Measurements from ENCODE around the gene HIF1AN. TPM values are rescaled to one million over a fixed set of nuclear protein-coding genes. Genes with fewer than 3 reads are reported as not detected.

The HIF1AN gene
- total RNA-seq, 3 donors from 2014 or later (not counting 1 experiment from before 2014, with no cell fraction given), result 52.0 to 66.4 (median 58.7) TPM

- Histone ChIP-seq H3K36me3 (ENCODE audit: control insufficient read depth, insufficient read depth, low read length) (peaks cover 13% of the 10 kb centered on the region), H3K4me3 (ENCODE audit: low read length) (no peak overlapping the region), H3K27me3 (ENCODE audit: control insufficient read depth, insufficient read depth, low read length) (peaks cover 7% of the 10 kb centered on the region), H3K9me3 (ENCODE audit: control insufficient read depth, insufficient read depth, low read length) (no peaks in the 10 kb centered on the region), H3K4me1 (ENCODE audit: control insufficient read depth, insufficient read depth, low read length) (peaks cover 7% of the 10 kb centered on the region), H3K27ac (ENCODE audit: low read length) (no peak overlapping the region)
- Mint-ChIP-seq H3K27ac (no peak overlapping the region), H3K36me3 (no peaks in the 10 kb centered on the region), H3K4me3 (no peak overlapping the region), H3K9me3 (no peaks in the 10 kb centered on the region), H3K27me3 (ENCODE audit: low read depth in 2 of 2) (peaks cover 10 to 11% of the 10 kb centered on the region in 2 donors), H3K4me1 (peaks cover 13 to 14% of the 10 kb centered on the region in 2 donors)
- intact Hi-C loops (cut with micrococcal nuclease), result loop anchor here (1.0 kb wide), 2 partner anchors 86 to 180 kb away; no protein-coding TSS in a partner anchor
- ATAC-seq, result peak; percentile 70 to 82 (median 82)
- peak; percentile 43 to 79 for DNase-seq
- TF ChIP-seq, protein P1, sequence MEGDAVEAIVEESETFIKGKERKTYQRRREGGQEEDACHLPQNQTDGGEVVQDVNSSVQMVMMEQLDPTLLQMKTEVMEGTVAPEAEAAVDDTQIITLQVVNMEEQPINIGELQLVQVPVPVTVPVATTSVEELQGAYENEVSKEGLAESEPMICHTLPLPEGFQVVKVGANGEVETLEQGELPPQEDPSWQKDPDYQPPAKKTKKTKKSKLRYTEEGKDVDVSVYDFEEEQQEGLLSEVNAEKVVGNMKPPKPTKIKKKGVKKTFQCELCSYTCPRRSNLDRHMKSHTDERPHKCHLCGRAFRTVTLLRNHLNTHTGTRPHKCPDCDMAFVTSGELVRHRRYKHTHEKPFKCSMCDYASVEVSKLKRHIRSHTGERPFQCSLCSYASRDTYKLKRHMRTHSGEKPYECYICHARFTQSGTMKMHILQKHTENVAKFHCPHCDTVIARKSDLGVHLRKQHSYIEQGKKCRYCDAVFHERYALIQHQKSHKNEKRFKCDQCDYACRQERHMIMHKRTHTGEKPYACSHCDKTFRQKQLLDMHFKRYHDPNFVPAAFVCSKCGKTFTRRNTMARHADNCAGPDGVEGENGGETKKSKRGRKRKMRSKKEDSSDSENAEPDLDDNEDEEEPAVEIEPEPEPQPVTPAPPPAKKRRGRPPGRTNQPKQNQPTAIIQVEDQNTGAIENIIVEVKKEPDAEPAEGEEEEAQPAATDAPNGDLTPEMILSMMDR (IDR thresholded peaks at IDR 0.05), result peak; percentile 81
- WGBS (ENCODE audit: insufficient coverage), result 34% methylated on average over 7 of the region's 7 CpGs
Measured at GRCh38 chr10:100518761-100519241, 16.9 kb upstream of the HIF1AN start.

- Histone ChIP-seq H3K4me3 (ENCODE audit: low read length) (no peak within 1 kb of the TSS), H3K4me1 (ENCODE audit: control insufficient read depth, insufficient read depth, low read length) (peaks cover 7% of the 10 kb centered on the region), H3K9me3 (ENCODE audit: control insufficient read depth, insufficient read depth, low read length) (no peaks in the 10 kb centered on the region), H3K27me3 (ENCODE audit: control insufficient read depth, insufficient read depth, low read length) (peaks cover 7% of the 10 kb centered on the region), H3K36me3 (ENCODE audit: control insufficient read depth, insufficient read depth, low read length) (peaks cover 20% of the 10 kb centered on the region), H3K27ac (ENCODE audit: low read length) (no peak within 1 kb of the TSS)
- H3K36me3 Mint-ChIP-seq, result no peaks in the 10 kb centered on the region
- DNase-seq, result no peak
- 49% methylated on average over 72 of the region's 72 CpGs for WGBS (ENCODE audit: insufficient coverage)
- intact Hi-C loops (cut with micrococcal nuclease), result no loop called here
- H3K9me3 Mint-ChIP-seq, result no peaks in the 10 kb centered on the region
- TF ChIP-seq, protein P1 (IDR thresholded peaks at IDR 0.05), result no peak
- ATAC-seq, result peak in 1 of 3 donors; percentile 28
- no peak within 1 kb of the TSS for H3K27ac Mint-ChIP-seq
- no peak within 1 kb of the TSS for H3K4me3 Mint-ChIP-seq
- H3K27me3 Mint-ChIP-seq (ENCODE audit: low read depth in 2 of 2), result peaks cover 10 to 11% of the 10 kb centered on the region in 2 donors
- peaks cover 13 to 17% of the 10 kb centered on the region in 2 donors for H3K4me1 Mint-ChIP-seq
Measured at GRCh38 chr10:100519311-100520051, 16.3 kb upstream of the HIF1AN start, which contains the start of gene SEC31B. SEC31B (minus strand) TSS chr10:100519861; CDS start chr10:100516952, 2,909 bp downstream.

GRCh38 chr10:100520811-100521210 is 14.9 kb upstream of the HIF1AN start:
- H3K4me1 Mint-ChIP-seq, result peaks cover 13 to 20% of the 10 kb centered on the region in 2 donors
- no peak overlapping the region for H3K4me3 ChIP-seq (ENCODE audit: low read length)
- no peaks in the 10 kb centered on the region for H3K36me3 Mint-ChIP-seq
- peaks cover 25% of the 10 kb centered on the region for H3K36me3 ChIP-seq (ENCODE audit: control insufficient read depth, insufficient read depth, low read length)
- no peak overlapping the region for H3K27ac Mint-ChIP-seq
- DNase-seq (no peak), ATAC-seq (no peak)
- H3K9me3 ChIP-seq (ENCODE audit: control insufficient read depth, insufficient read depth, low read length), result no peaks in the 10 kb centered on the region
- TF ChIP-seq, protein P1 (IDR thresholded peaks at IDR 0.05), result no peak
- WGBS (ENCODE audit: insufficient coverage), result 96% methylated on average over 3 of the region's 3 CpGs
- no peaks in the 10 kb centered on the region for H3K9me3 Mint-ChIP-seq
- intact Hi-C loops (cut with micrococcal nuclease), result no loop called here
- no peak overlapping the region for H3K4me3 Mint-ChIP-seq
- H3K27me3 Mint-ChIP-seq (ENCODE audit: low read depth in 2 of 2), result peaks cover 10 to 11% of the 10 kb centered on the region in 2 donors
- H3K27ac ChIP-seq (ENCODE audit: low read length), result no peak overlapping the region
- H3K27me3 ChIP-seq (ENCODE audit: control insufficient read depth, insufficient read depth, low read length), result peaks cover 7% of the 10 kb centered on the region
- H3K4me1 ChIP-seq (ENCODE audit: control insufficient read depth, insufficient read depth, low read length), result peaks cover 7% of the 10 kb centered on the region
